HG03354 (cell line): ENCODE results near the gene SYNM.

ENCODE experiments used
- ATAC-seq: cut with Tn5 transposase; IDR thresholded peaks from one replicate; pipeline ENCODE4 v1.9.1; 2021; ENCODE audit warnings: mild to moderate bottlenecking; ENCODE audit not compliant: unreplicated experiment, poor library complexity, severe bottlenecking

Gene SYNM

GRCh38 chr15:99155961-99156443 is 51.1 kb downstream of the SYNM start:
- ATAC-seq, result no peak

GRCh38 chr15:99157456-99157855 is 52.6 kb downstream of the SYNM start:
- no peak for ATAC-seq

- ATAC-seq, result no peak
These were observed 53.9 kb downstream of the SYNM start for GRCh38 chr15:99158626-99159412.

- ATAC-seq, result no peak
These were observed 58.6 kb downstream of the SYNM start for GRCh38 chr15:99163271-99164062.

- ATAC-seq, result no peak
These were observed 59.2 kb downstream of the SYNM start for GRCh38 chr15:99164119-99164518.

- no peak for ATAC-seq
These were observed 60.3 kb downstream of the SYNM start for GRCh38 chr15:99165020-99165790.

- no peak for ATAC-seq
These were observed 61.2 kb downstream of the SYNM start for GRCh38 chr15:99165956-99166689.

GRCh38 chr15:99167201-99167600 is 62.3 kb downstream of the SYNM start:
- no peak for ATAC-seq

- ATAC-seq, result peak; percentile 48
These were observed 62.8 kb downstream of the SYNM start for GRCh38 chr15:99167640-99168039.

GRCh38 chr15:99168601-99169580 is 64.0 kb downstream of the SYNM start:
- no peak for ATAC-seq

- ATAC-seq, result no peak
These were observed 65.0 kb downstream of the SYNM start for GRCh38 chr15:99169769-99170311.

- ATAC-seq, result no peak
These were observed 65.7 kb downstream of the SYNM start for GRCh38 chr15:99170476-99171065.

- no peak for ATAC-seq
These were observed 67.3 kb downstream of the SYNM start for GRCh38 chr15:99172171-99172570.

GRCh38 chr15:99172989-99173388 is 68.1 kb downstream of the SYNM start:
- no peak for ATAC-seq

GRCh38 chr15:99174567-99175395 is 69.9 kb downstream of the SYNM start:
- no peak for ATAC-seq

GRCh38 chr15:99176757-99177156 is 71.9 kb downstream of the SYNM start:
- ATAC-seq, result no peak

- ATAC-seq, result no peak
These were observed 72.8 kb downstream of the SYNM start for GRCh38 chr15:99177679-99178078.
